Lung (tissue), 12 donors: ENCODE measurements around the gene CCNT1. TPM values are rescaled to one million over a fixed set of nuclear protein-coding genes. Genes with fewer than 3 reads are reported as not detected.
A peak's percentile ranks its signal among the peaks of the same experiment; 100 is the strongest.
"Not testable (repeated sequence)": the region's sequence is repeated elsewhere in the genome, so short reads cannot be mapped to it uniquely, and the experiment has no call there.

Experiments used
- ATAC-seq: fragments of 200-7000 bp; cut with Tn5 transposase; one replicate; pipeline ENCODE4 v1.9.1; 2020; ENCODE audit warnings: moderate number of reproducible peaks; ENCODE audit not compliant: insufficient read depth, low FRiP score
- DNase-seq, 3 donors: peaks; one replicate each; pipeline ENCODE4 v3.0.0-alpha.2; 2013 to 2017
- H3K27ac ChIP-seq, 2 donors: one replicate each; pipeline ENCODE4 v1.5.1; 2013; ENCODE audit warnings: mild to moderate bottlenecking in 2 of 2, moderate library complexity in 2 of 2, control low read depth in 1 of 2, inconsistent platforms in 1 of 2, low read depth in 1 of 2, low read length in 1 of 2
- H3K27me3 ChIP-seq, 3 donors: one replicate each; pipeline ENCODE4 v1.5.1; 2013; ENCODE audit warnings: low read length in 2 of 3; ENCODE audit not compliant: control insufficient read depth in 3 of 3, insufficient read depth in 3 of 3
- H3K36me3 ChIP-seq, 4 donors: one replicate each; pipeline ENCODE4 v1.5.1; 2013; ENCODE audit warnings: low read length in 4 of 4, mild to moderate bottlenecking in 1 of 4, moderate library complexity in 1 of 4; ENCODE audit not compliant: control insufficient read depth in 4 of 4, insufficient read depth in 4 of 4
- H3K4me1 ChIP-seq, 5 donors: one replicate each; pipeline ENCODE4 v1.5.1; 2013; ENCODE audit warnings: low read length in 5 of 5, mild to moderate bottlenecking in 2 of 5, moderate library complexity in 1 of 5; ENCODE audit not compliant: control insufficient read depth in 5 of 5, insufficient read depth in 5 of 5
- H3K4me3 ChIP-seq: one replicate; pipeline ENCODE4 v1.5.1; 2013; ENCODE audit warnings: mild to moderate bottlenecking, control low read depth, moderate library complexity
- H3K9ac ChIP-seq, 2 donors: one replicate each; pipeline ENCODE4 v1.5.1; 2013; ENCODE audit warnings: low read length in 2 of 2, control low read depth in 1 of 2; ENCODE audit not compliant: insufficient read depth in 1 of 2
- H3K9me3 ChIP-seq, 4 donors: one replicate each; pipeline ENCODE4 v1.5.1; 2013; ENCODE audit warnings: low read length in 3 of 4, mild to moderate bottlenecking in 1 of 4, moderate library complexity in 1 of 4; ENCODE audit not compliant: control insufficient read depth in 4 of 4, insufficient read depth in 3 of 4
- WGBS, 2 donors: extraction: QIAGEN DNeasy Blood & Tissue Kit; methylation state at CpG; one replicate each; pipeline ENCODE4 v1.1.7; 2013; 5-methylcytosine and 5-hydroxymethylcytosine counted together
- polyA plus RNA-seq, 2 donors: library from polyadenylated mRNA; stranded (reverse); fragments of 200-250 nt; gene quantifications; one replicate each; pipeline ENCODE4 v1.2.1, GENCODE V29; 2013
- total RNA-seq, 2 donors: library from RNA; depleted of rRNA in 1 of 2; stranded (reverse); fragments of >200 nt in 1 of 2; gene quantifications; one replicate each; pipeline ENCODE4 v1.2.1, GENCODE V29; 2014 to 2021
- TF ChIP-seq, protein P1 (sequence below): IDR thresholded peaks from 2 replicates; pipeline ENCODE4 v1.5.1; 2012; ENCODE audit warnings: mild to moderate bottlenecking; ENCODE audit errors: control extremely low read depth, extremely low read depth
- donor health status: control.
- donor health status: control.
- donor health status: Bipolar disorder and iron deficiency.
- donor health status: healthy.
- donor health status: DM: yes; HTN: yes; CAD: no.

CCNT1 gene
- total and polyA plus RNA-seq, 4 donors: 4.8 to 41.1 (median 16.2) TPM

DNA sequence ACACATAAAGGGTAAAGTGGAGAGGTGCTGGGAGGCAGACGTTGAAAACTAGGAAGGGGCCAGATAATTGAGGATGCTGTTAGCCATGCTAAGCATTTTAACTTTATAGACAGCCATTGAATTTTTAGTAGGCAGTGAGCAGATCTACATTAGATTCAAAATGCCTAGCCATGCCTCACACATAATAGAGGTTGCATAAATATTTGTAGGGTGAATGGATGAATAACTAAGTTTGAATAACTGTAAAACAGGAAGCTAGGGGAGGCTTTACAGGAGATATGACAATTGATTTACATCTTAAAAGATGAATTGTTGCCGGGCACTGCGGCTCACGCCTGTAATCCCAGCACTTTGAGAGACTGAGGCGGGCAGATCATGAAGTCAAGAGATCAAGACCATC is 12.3 kb upstream of the CCNT1 start:
- Histone ChIP-seq H3K27ac (no peak overlapping the region), H3K4me1 (no peaks in the 10 kb centered on the region), H3K9ac (no peak overlapping the region), H3K27me3 (no peaks in the 10 kb centered on the region), H3K36me3 (no peaks in the 10 kb centered on the region), H3K9me3 (no peaks in the 10 kb centered on the region), H3K4me3 (no peak overlapping the region)
- TF ChIP-seq, protein P1, sequence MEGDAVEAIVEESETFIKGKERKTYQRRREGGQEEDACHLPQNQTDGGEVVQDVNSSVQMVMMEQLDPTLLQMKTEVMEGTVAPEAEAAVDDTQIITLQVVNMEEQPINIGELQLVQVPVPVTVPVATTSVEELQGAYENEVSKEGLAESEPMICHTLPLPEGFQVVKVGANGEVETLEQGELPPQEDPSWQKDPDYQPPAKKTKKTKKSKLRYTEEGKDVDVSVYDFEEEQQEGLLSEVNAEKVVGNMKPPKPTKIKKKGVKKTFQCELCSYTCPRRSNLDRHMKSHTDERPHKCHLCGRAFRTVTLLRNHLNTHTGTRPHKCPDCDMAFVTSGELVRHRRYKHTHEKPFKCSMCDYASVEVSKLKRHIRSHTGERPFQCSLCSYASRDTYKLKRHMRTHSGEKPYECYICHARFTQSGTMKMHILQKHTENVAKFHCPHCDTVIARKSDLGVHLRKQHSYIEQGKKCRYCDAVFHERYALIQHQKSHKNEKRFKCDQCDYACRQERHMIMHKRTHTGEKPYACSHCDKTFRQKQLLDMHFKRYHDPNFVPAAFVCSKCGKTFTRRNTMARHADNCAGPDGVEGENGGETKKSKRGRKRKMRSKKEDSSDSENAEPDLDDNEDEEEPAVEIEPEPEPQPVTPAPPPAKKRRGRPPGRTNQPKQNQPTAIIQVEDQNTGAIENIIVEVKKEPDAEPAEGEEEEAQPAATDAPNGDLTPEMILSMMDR: no peak
- WGBS, 2 donors: 54 to 76% methylated on average over 5 of the region's 5 CpGs
- ATAC-seq (no peak), DNase-seq (no peak)

DNA sequence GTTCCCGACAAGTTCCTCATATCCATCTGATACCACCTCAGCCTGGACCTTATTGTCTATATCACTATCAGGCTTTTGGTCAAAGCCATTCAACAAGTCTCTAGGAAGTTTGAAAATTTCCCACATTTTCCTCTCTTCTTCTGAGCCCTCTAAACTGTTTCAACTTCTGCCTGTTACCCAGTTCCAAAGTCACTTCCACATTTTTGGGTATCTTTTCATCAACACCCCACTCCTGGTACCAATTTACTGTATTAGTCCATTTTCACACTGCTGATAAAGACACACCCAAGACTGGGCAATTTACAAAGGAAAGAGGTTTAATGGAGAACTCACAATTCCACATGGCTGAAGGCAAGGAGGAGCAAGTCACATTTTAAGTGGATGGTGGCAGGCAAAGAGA is 4.2 kb upstream of the CCNT1 start:
- 94 to 97% methylated on average over 1 of the region's 1 CpG for WGBS, 2 donors
- H3K9me3 ChIP-seq, H3K27me3 ChIP-seq, H3K4me1 ChIP-seq, ATAC-seq, H3K9ac ChIP-seq, H3K4me3 ChIP-seq, H3K27ac ChIP-seq, H3K36me3 ChIP-seq, DNase-seq: not testable (repeated sequence)

DNA sequence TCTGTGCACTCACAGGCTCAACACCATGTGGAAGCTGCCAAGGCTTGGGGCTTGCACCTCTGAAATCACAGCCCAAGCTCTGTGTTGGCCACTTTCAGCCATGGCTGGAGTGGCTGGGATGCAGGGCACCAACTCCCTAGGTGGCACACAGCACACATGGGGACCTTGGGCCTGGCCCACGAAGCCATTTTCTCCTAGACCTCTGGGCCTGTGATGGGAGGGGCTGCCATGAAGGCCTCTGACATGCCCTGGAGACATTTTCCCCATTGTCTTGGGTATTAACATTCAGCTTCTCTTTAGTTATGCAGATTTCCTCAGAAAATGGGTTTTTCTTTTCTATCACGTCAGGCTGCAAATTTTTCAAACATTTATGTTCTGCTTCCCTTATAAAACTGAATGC is 3.7 kb upstream of the CCNT1 start:
- H3K4me1 ChIP-seq, H3K9ac ChIP-seq, H3K9me3 ChIP-seq, ATAC-seq, H3K27ac ChIP-seq, H3K27me3 ChIP-seq, H3K4me3 ChIP-seq, DNase-seq, H3K36me3 ChIP-seq: not testable (repeated sequence)
- WGBS, 2 donors: 84 to 88% methylated on average over 2 of the region's 2 CpGs

DNA sequence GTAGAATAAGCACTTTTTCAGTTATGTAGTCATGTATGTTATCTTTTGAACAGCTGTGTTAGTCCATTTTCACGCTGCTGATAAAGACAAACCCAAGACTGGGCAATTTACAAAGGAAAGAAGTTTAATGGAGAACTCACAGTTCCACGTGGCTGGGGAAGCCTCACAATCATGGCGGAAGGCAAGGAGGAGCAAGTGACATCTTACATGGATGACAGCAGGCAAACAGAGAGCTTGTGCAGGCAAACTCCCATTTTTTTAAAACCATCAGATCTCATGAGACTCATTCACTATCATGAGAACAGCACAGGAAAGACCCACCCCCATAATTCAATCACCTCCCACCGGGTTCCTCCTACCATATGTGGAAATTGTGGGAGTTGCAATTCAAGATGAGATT is 2.5 kb upstream of the CCNT1 start:
- H3K4me1 ChIP-seq: peaks cover 5 to 21% (median 6%) of the 10 kb centered on the region in 5 donors
- WGBS, 2 donors: 78 to 87% methylated on average over 4 of the region's 4 CpGs

DNA sequence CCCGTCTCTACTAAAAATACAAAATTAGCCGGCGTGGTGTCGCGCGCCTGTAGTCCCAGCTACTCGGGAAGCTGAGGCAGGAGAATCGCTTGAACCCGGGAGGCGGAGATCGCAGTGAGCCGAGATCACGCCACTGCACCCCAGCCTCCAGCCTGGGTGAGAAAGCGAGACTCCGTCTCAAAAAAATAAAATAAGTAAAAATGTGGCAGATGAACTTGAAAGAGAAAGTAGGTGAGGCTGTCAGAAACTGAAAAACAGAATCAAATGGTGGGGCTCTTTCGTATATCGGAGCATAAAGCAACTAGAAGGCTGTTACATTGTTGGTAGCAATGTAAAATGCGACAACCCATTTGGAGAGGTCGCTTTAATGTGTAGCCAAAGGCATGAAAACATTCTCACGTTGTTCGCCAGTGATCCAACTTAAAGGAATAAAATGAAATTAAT is 767 bp upstream of the CCNT1 start:
- H3K27me3 ChIP-seq: no peaks in the 10 kb centered on the region
- 11 to 13% methylated on average over 21 of the region's 21 CpGs for WGBS, 2 donors

More for the DNA sequence above, 2.5 kb upstream of the CCNT1 start:
- H3K36me3 ChIP-seq, H3K27me3 ChIP-seq, H3K27ac ChIP-seq, H3K9me3 ChIP-seq, ATAC-seq, H3K9ac ChIP-seq, H3K4me3 ChIP-seq, DNase-seq: not testable (repeated sequence)

More for the DNA sequence above, 767 bp upstream of the CCNT1 start:
- peak overlapping the region; percentile 58 to 66 for H3K9ac ChIP-seq
- peaks cover 5 to 24% (median 6%) of the 10 kb centered on the region in 5 donors for H3K4me1 ChIP-seq
- ATAC-seq (no peak), DNase-seq (peak; percentile 21 to 54 (median 24))
- TF ChIP-seq, protein P1: no peak
- H3K27ac ChIP-seq: peak overlapping the region; percentile 88 to 93
- H3K9me3 ChIP-seq: peaks cover 0 to 6% (median 0%) of the 10 kb centered on the region in 4 donors
- H3K4me3 ChIP-seq: peak overlapping the region; percentile 49
- H3K36me3 ChIP-seq: peaks cover 3 to 9% (median 7%) of the 10 kb centered on the region in 4 donors
